Kidney glomerular epithelial cell (primary cell): ENCODE measurements around the gene RPS21.

Source experiments
- DNase-seq: peaks from one replicate; lab custom pipeline; 2025; lab: John Stamatoyannopoulos, UW

The RPS21 gene

GRCh38 chr20:62426699-62427131 is 39.8 kb downstream of the RPS21 start:
- DNase-seq: no peak

- no peak for DNase-seq
Observed at GRCh38 chr20:62427172-62428001, 40.5 kb downstream of the RPS21 start, which contains the start of gene RBBP8NL. Gene RBBP8NL (minus strand): TSS chr20:62427539. CDS start chr20:62419647, 7,892 bp downstream.

- no peak for DNase-seq
Observed at GRCh38 chr20:62428002-62428372, 41.1 kb downstream of the RPS21 start.

GRCh38 chr20:62428396-62429295 is 41.7 kb downstream of the RPS21 start:
- no peak for DNase-seq

GRCh38 chr20:62429455-62430310 is 42.8 kb downstream of the RPS21 start:
- DNase-seq: no peak

- DNase-seq: no peak
Observed at GRCh38 chr20:62430311-62430853, 43.5 kb downstream of the RPS21 start.

GRCh38 chr20:62430866-62431447 is 44.1 kb downstream of the RPS21 start:
- DNase-seq: no peak

GRCh38 chr20:62433658-62434497 is 47.0 kb downstream of the RPS21 start:
- DNase-seq: no peak

- no peak for DNase-seq
Observed at GRCh38 chr20:62436692-62437091, 49.8 kb downstream of the RPS21 start.

- no peak for DNase-seq
Observed at GRCh38 chr20:62437496-62437895, 50.6 kb downstream of the RPS21 start.

GRCh38 chr20:62437927-62438326 is 51.0 kb downstream of the RPS21 start:
- DNase-seq: no peak
